GM23338 (cell line): ENCODE results near the gene CEP85.

Source experiments
- CREB1 ChIP-seq: fragments of 250-450 bp; sonication (Bioruptor Pico); IDR thresholded peaks from 2 replicates; pipeline ENCODE4 v1.5.0; 2020; ENCODE audit warnings: low read depth, mild to moderate bottlenecking, moderate library complexity
- CTCF ChIP-seq, 2 experiments: fragments of 200-600 bp in 1 of 2; sonication (generic) in 1 of 2; conservative IDR thresholded peaks; 2 replicates each; pipeline versions ENCODE4 v1.5.1 to v1.6.1; 2016 to 2017; ENCODE audit warnings: antibody characterized with exemption in 2 of 2, low read depth in 2 of 2, mild to moderate bottlenecking in 2 of 2, moderate library complexity in 1 of 2
- ETS1 ChIP-seq: IDR thresholded peaks from 2 replicates; pipeline ENCODE4 v1.6.1; 2016; ENCODE audit warnings: antibody characterized with exemption
- EZH2 ChIP-seq: fragments of 200-600 bp; sonication (generic); IDR thresholded peaks from one replicate; pipeline ENCODE4 v1.8.0; 2017; ENCODE audit warnings: antibody characterized with exemption, mild to moderate bottlenecking, low read depth; ENCODE audit not compliant: unreplicated experiment
- EZH2phosphoT487 ChIP-seq: fragments of 200-600 bp; sonication (generic); IDR thresholded peaks from one replicate; pipeline ENCODE4 v1.8.1; 2018; ENCODE audit warnings: antibody characterized with exemption; ENCODE audit not compliant: unreplicated experiment
- JUNB ChIP-seq: IDR thresholded peaks from one replicate; pipeline ENCODE4 v1.6.1; 2016; ENCODE audit warnings: antibody characterized with exemption; ENCODE audit not compliant: unreplicated experiment
- NANOG ChIP-seq: IDR thresholded peaks from 2 replicates; pipeline ENCODE4 v1.6.1; 2016; ENCODE audit warnings: antibody characterized with exemption, borderline replicate concordance
- POLR2AphosphoS5 ChIP-seq: IDR thresholded peaks from 2 replicates; pipeline ENCODE4 v1.6.1; 2016; ENCODE audit warnings: antibody characterized with exemption, low read depth
- REST ChIP-seq: IDR thresholded peaks from one replicate; pipeline ENCODE4 v1.6.1; 2018; ENCODE audit warnings: antibody characterized with exemption; ENCODE audit not compliant: unreplicated experiment
- ZNF114 ChIP-seq: fragments of 250-450 bp; sonication (Bioruptor Pico); IDR thresholded peaks from 2 replicates; pipeline ENCODE4 v1.5.0; 2020; ENCODE audit warnings: mild to moderate bottlenecking, moderate library complexity
- ZNF331 ChIP-seq: fragments of 250-450 bp; sonication (Bioruptor Pico); IDR thresholded peaks from 2 replicates; pipeline ENCODE4 v1.5.0; 2020; ENCODE audit warnings: low read depth, mild to moderate bottlenecking, moderate library complexity
- ZNF462 ChIP-seq: fragments of 250-450 bp; sonication (Bioruptor Pico); IDR thresholded peaks from 2 replicates; pipeline ENCODE4 v1.5.0; 2020; ENCODE audit warnings: mild to moderate bottlenecking, moderate library complexity

- TF ChIP-seq CTCF (conservative IDR thresholded peaks at IDR 0.05; ENCODE audit: low read depth in 2 of 2) (no peak), REST (no peak), POLR2AphosphoS5 (no peak), EZH2phosphoT487 (no peak), EZH2 (no peak), ZNF331 (CRISPR knock-in tag) (no peak), ETS1 (no peak), CREB1 (CRISPR knock-in tag) (no peak), ZNF114 (CRISPR knock-in tag) (no peak), JUNB (no peak), NANOG (no peak), ZNF462 (CRISPR knock-in tag) (no peak)
Observed at GRCh38 chr1:26224606-26225005, 9.4 kb upstream of the CEP85 start.
